OCI-LY7 (cell line): ENCODE results near the gene ZNF619. TPM values are rescaled to one million over a fixed set of nuclear protein-coding genes. Genes with fewer than 3 reads are reported as not detected.

Experiments
- BruUV-seq: library from RNA; stranded (reverse); fragments of 400-500 nt; replicated peaks from 2 replicates; lab custom pipeline; 2021; lab: Mats Ljungman, UMichigan
- CTCF ChIA-PET: fragments of 300-600 bp; sonication (Branson Sonifier 250); formaldehyde crosslinking; loops from one replicate; lab custom pipeline; 2022; ENCODE audit warnings: antibody characterized with exemption; ENCODE audit not compliant: unreplicated experiment; lab: Charles Lee
- POLR2A ChIA-PET: fragments of 300-600 bp; sonication (Branson Sonifier 250); formaldehyde crosslinking; loops from one replicate; lab custom pipeline; 2022; ENCODE audit warnings: antibody characterized with exemption; lab: Charles Lee
- DNase-seq: peaks from one replicate; pipeline ENCODE4 v3.0.0-alpha.2; 2015; ENCODE audit warnings: low spot score
- H2AFZ ChIP-seq: fragments of 200-600 bp; sonication (generic), shearing (Covaris generic); 2 replicates; pipeline ENCODE4 v1.6.1; 2014; ENCODE audit warnings: mild to moderate bottlenecking, antibody characterized with exemption, low read length, moderate library complexity
- H3K27ac ChIP-seq: fragments of 200-600 bp; sonication (generic); 2 replicates; pipeline ENCODE4 v1.5.1; 2014; ENCODE audit warnings: mixed run types, low read depth, mild to moderate bottlenecking, moderate library complexity, low read length, inconsistent platforms; ENCODE audit not compliant: poor library complexity, severe bottlenecking
- H3K36me3 ChIP-seq: fragments of 200-600 bp; sonication (generic); 2 replicates; pipeline ENCODE4 v1.6.1; 2014; ENCODE audit warnings: mild to moderate bottlenecking, antibody characterized with exemption, low read length, moderate library complexity, mixed read lengths; ENCODE audit not compliant: insufficient read depth
- H3K4me1 ChIP-seq: fragments of 200-600 bp; sonication (generic); 2 replicates; pipeline ENCODE4 v1.5.1; 2014; ENCODE audit warnings: mild to moderate bottlenecking, low read length; ENCODE audit not compliant: insufficient read depth, poor library complexity, severe bottlenecking
- H3K4me2 ChIP-seq: fragments of 200-600 bp; sonication (generic); 2 replicates; pipeline ENCODE4 v1.6.1; 2014; ENCODE audit warnings: mild to moderate bottlenecking, low read length
- H3K4me3 ChIP-seq: fragments of 200-600 bp; sonication (generic); 2 replicates; pipeline ENCODE4 v1.5.1; 2014; ENCODE audit warnings: mild to moderate bottlenecking, low read depth, low read length; ENCODE audit not compliant: poor library complexity, severe bottlenecking
- H3K79me2 ChIP-seq: fragments of 200-600 bp; sonication (generic); 2 replicates; pipeline ENCODE4 v1.6.1; 2016; ENCODE audit warnings: low read depth, mild to moderate bottlenecking, low read length, moderate library complexity, mixed read lengths; ENCODE audit not compliant: insufficient read depth
- H3K9me2 ChIP-seq: fragments of 200-600 bp; sonication (generic); 2 replicates; pipeline ENCODE4 v1.6.1; 2016; ENCODE audit warnings: mild to moderate bottlenecking, low read length, mixed read lengths; ENCODE audit not compliant: insufficient read depth
- H3K9me3 ChIP-seq: fragments of 200-600 bp; sonication (generic); 2 replicates; pipeline ENCODE4 v1.6.1; 2014; ENCODE audit warnings: mild to moderate bottlenecking, mixed run types, low read length, mixed read lengths
- H4K20me1 ChIP-seq: fragments of 200-600 bp; sonication (generic); 2 replicates; pipeline ENCODE4 v1.6.1; 2014; ENCODE audit warnings: mild to moderate bottlenecking, antibody characterized with exemption, low read length, moderate library complexity, mixed read lengths; ENCODE audit not compliant: insufficient read depth
- CTCF ChIP-seq: fragments of 200-600 bp; sonication (generic); conservative IDR thresholded peaks from 2 replicates; pipeline ENCODE4 v1.5.1; 2014; ENCODE audit warnings: mild to moderate bottlenecking, antibody characterized with exemption, low read length, moderate library complexity, mixed read lengths
- EZH2phosphoT487 ChIP-seq: fragments of 200-600 bp; sonication (generic); IDR thresholded peaks from 2 replicates; pipeline ENCODE4 v1.6.1; 2018; ENCODE audit warnings: low read depth, borderline replicate concordance, mild to moderate bottlenecking, mixed run types, antibody characterized with exemption, low read length, moderate library complexity, mixed read lengths
- intact Hi-C: fragments of 100-400 bp; cut with micrococcal nuclease; formaldehyde crosslinking; loops from one replicate; pipeline ENCODE4 v1.10.0; 2022; ENCODE audit not compliant: unreplicated experiment
- total RNA-seq, 2 experiments: library from RNA; depleted of rRNA in 1 of 2; stranded (reverse); fragments of >200 nt in 1 of 2; shearing (Covaris generic) in 1 of 2; gene quantifications; 2 replicates each; pipeline ENCODE4 v1.2.3, GENCODE V29; 2014 to 2022

The ZNF619 gene
- total RNA-seq, 2 experiments from 2014 or later = 0.16 to 0.80 TPM

GRCh38 chr3:40477666-40478065 is 744 bp downstream of the ZNF619 start:
- intact Hi-C loops = no loop called here
- no peaks in the 10 kb centered on the region for H3K79me2 ChIP-seq
- no peak overlapping the region for H2AFZ ChIP-seq
- TF ChIP-seq CTCF = no peak
- TF ChIP-seq EZH2phosphoT487 = no peak
- no peak overlapping the region for H3K27ac ChIP-seq
- no peak for DNase-seq
- POLR2A ChIA-PET = interaction anchor here (1.0 to 1.6 kb wide), 3 partner anchors 17 to 46 kb away, joined by 3 to 6 read pairs (median 4); no protein-coding TSS in a partner anchor
- no peaks in the 10 kb centered on the region for H3K36me3 ChIP-seq
- H3K4me1 ChIP-seq = no peaks in the 10 kb centered on the region
- no peaks in the 10 kb centered on the region for H4K20me1 ChIP-seq
- no peaks in the 10 kb centered on the region for H3K9me2 ChIP-seq
- H3K4me2 ChIP-seq = peak overlapping the region; percentile 42; the same call in 1 of the 2 replicates
- H3K4me3 ChIP-seq = no peak overlapping the region
- BruUV-seq = no TSS peak
- H3K9me3 ChIP-seq = no peaks in the 10 kb centered on the region
- CTCF ChIA-PET = no interaction called here

GRCh38 chr3:40487172-40487571 is 10.2 kb downstream of the ZNF619 start:
- Histone ChIP-seq H3K79me2 (no peaks in the 10 kb centered on the region), H3K27ac (no peak overlapping the region), H3K4me2 (no peak overlapping the region), H2AFZ (no peak overlapping the region), H3K36me3 (no peaks in the 10 kb centered on the region), H4K20me1 (no peaks in the 10 kb centered on the region), H3K9me3 (no peaks in the 10 kb centered on the region), H3K9me2 (no peaks in the 10 kb centered on the region), H3K4me1 (no peaks in the 10 kb centered on the region), H3K4me3 (no peak overlapping the region)
- intact Hi-C loops = no loop called here
- TF ChIP-seq CTCF (no peak), EZH2phosphoT487 (no peak)
- BruUV-seq = no TSS peak
- DNase-seq = no peak
- CTCF ChIA-PET = no interaction called here
- POLR2A ChIA-PET = no interaction called here

- Histone ChIP-seq H3K36me3 (no peaks in the 10 kb centered on the region), H3K9me2 (no peaks in the 10 kb centered on the region), H3K9me3 (no peaks in the 10 kb centered on the region), H3K27ac (no peak overlapping the region), H3K4me2 (no peak overlapping the region), H3K4me1 (no peaks in the 10 kb centered on the region), H3K79me2 (no peaks in the 10 kb centered on the region), H3K4me3 (no peak overlapping the region), H4K20me1 (no peaks in the 10 kb centered on the region), H2AFZ (no peak overlapping the region)
- TF ChIP-seq CTCF = no peak
- ChIA-PET CTCF (interaction anchor here (0.6 kb wide), 1 partner anchor 707 kb away, joined by 3 read pairs; no protein-coding TSS in a partner anchor), POLR2A (no interaction called here)
- no peak for DNase-seq
- intact Hi-C loops = no loop called here
- BruUV-seq = no TSS peak
Measured at GRCh38 chr3:40490916-40491315, 14.0 kb downstream of the ZNF619 start.
